ENCODE data around the gene DNAJC21. TPM values are rescaled to one million over a fixed set of nuclear protein-coding genes. Genes with fewer than 3 reads are reported as not detected.
A peak's percentile ranks its signal among the peaks of the same experiment; 100 is the strongest.

Gene DNAJC21
- total RNA-seq, 1 donor from 2014 or later, result 46.2 TPM

GRCh38 chr5:34941936-34942335, 12.6 kb downstream of the DNAJC21 start:
- peaks cover 11% of the 10 kb centered on the region for H3K36me3 Mint-ChIP-seq (ENCODE audit: low read depth)
- H3K4me1 Mint-ChIP-seq, result peaks cover 6% of the 10 kb centered on the region
- TF ChIP-seq, protein P1, sequence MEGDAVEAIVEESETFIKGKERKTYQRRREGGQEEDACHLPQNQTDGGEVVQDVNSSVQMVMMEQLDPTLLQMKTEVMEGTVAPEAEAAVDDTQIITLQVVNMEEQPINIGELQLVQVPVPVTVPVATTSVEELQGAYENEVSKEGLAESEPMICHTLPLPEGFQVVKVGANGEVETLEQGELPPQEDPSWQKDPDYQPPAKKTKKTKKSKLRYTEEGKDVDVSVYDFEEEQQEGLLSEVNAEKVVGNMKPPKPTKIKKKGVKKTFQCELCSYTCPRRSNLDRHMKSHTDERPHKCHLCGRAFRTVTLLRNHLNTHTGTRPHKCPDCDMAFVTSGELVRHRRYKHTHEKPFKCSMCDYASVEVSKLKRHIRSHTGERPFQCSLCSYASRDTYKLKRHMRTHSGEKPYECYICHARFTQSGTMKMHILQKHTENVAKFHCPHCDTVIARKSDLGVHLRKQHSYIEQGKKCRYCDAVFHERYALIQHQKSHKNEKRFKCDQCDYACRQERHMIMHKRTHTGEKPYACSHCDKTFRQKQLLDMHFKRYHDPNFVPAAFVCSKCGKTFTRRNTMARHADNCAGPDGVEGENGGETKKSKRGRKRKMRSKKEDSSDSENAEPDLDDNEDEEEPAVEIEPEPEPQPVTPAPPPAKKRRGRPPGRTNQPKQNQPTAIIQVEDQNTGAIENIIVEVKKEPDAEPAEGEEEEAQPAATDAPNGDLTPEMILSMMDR (conservative IDR thresholded peaks at IDR 0.05), result no peak
- H3K9me3 Mint-ChIP-seq, result no peaks in the 10 kb centered on the region
- H3K27me3 Mint-ChIP-seq (ENCODE audit: low read depth), result no peaks in the 10 kb centered on the region
- DNase-seq (ENCODE audit: low read depth, low spot score), result no peak
- H3K27ac Mint-ChIP-seq (ENCODE audit: unreplicated experiment), result no peak overlapping the region
- H3K4me3 Mint-ChIP-seq, result no peak overlapping the region

DNA sequence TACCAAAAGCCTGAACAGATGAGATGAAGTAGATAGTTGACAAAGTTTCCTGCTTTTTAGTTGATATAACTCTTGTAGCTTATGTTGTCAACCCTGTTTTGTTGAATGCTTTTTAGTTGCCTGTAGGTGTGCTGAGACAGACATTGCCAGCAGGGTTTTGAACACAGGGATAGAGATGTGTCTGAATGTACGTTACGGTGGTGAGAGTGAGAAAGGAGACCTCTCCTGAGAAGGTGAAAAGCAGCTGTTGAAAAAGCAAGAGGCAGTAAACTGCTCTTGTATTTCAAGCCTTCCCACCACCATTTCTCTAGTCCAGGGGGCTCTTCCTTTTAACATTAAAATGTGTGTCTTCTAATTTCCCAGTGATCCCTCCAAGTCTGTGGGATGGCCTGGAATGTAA, 14.7 kb downstream of the DNAJC21 start:
- Mint-ChIP-seq H3K36me3 (ENCODE audit: low read depth) (peaks cover 4% of the 10 kb centered on the region), H3K27me3 (ENCODE audit: low read depth) (no peaks in the 10 kb centered on the region), H3K4me3 (no peak overlapping the region), H3K27ac (ENCODE audit: unreplicated experiment) (no peak overlapping the region), H3K9me3 (no peaks in the 10 kb centered on the region), H3K4me1 (no peaks in the 10 kb centered on the region)
- TF ChIP-seq, protein P1 (conservative IDR thresholded peaks at IDR 0.05), result no peak
- DNase-seq (ENCODE audit: low read depth, low spot score), result no peak

- TF ChIP-seq, protein P1 (conservative IDR thresholded peaks at IDR 0.05), result no peak
- H3K27ac Mint-ChIP-seq (ENCODE audit: unreplicated experiment), result no peak overlapping the region
- peaks cover 3% of the 10 kb centered on the region for H3K36me3 Mint-ChIP-seq (ENCODE audit: low read depth)
- no peaks in the 10 kb centered on the region for H3K4me1 Mint-ChIP-seq
- no peak for DNase-seq (ENCODE audit: low read depth, low spot score)
- no peaks in the 10 kb centered on the region for H3K9me3 Mint-ChIP-seq
- H3K27me3 Mint-ChIP-seq (ENCODE audit: low read depth), result no peaks in the 10 kb centered on the region
- no peak overlapping the region for H3K4me3 Mint-ChIP-seq
Measured at GRCh38 chr5:34944460-34945047, 15.2 kb downstream of the DNAJC21 start.

DNA sequence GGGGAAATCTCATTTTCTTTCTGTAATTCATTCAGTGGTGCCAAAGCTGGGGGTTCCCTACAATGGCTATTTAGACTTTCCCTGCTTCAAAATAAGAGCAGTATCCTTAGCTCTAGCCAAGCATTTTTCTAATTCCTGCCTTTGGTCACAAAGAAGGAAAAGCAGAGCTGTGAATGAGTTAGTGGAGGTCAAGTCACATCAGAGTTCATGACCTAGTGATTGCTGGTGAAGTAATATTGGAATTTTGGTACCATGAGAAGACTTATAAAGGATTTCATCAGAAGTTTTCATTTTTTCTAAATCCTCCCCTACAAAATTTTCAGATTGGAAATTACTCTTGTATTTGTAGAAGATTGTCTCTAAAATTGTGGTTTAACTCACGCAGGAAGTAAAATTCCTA, 28.0 kb downstream of the DNAJC21 start:
- no peaks in the 10 kb centered on the region for H3K9me3 Mint-ChIP-seq
- no peaks in the 10 kb centered on the region for H3K27me3 Mint-ChIP-seq (ENCODE audit: low read depth)
- no peak for DNase-seq (ENCODE audit: low read depth, low spot score)
- peaks cover 15% of the 10 kb centered on the region for H3K36me3 Mint-ChIP-seq (ENCODE audit: low read depth)
- no peaks in the 10 kb centered on the region for H3K4me1 Mint-ChIP-seq
- H3K27ac Mint-ChIP-seq (ENCODE audit: unreplicated experiment), result no peak overlapping the region
- TF ChIP-seq, protein P1 (conservative IDR thresholded peaks at IDR 0.05), result no peak
- no peak overlapping the region for H3K4me3 Mint-ChIP-seq

- Mint-ChIP-seq H3K27ac (ENCODE audit: unreplicated experiment) (no peak overlapping the region), H3K9me3 (no peaks in the 10 kb centered on the region), H3K36me3 (ENCODE audit: low read depth) (peaks cover 13% of the 10 kb centered on the region), H3K27me3 (ENCODE audit: low read depth) (no peaks in the 10 kb centered on the region), H3K4me3 (no peak overlapping the region), H3K4me1 (no peaks in the 10 kb centered on the region)
- TF ChIP-seq, protein P1 (conservative IDR thresholded peaks at IDR 0.05), result peak; percentile 69
- peak; percentile 7 for DNase-seq (ENCODE audit: low read depth, low spot score)
Measured at GRCh38 chr5:34957857-34958690, 28.7 kb downstream of the DNAJC21 start.

All from neural crest cell (in vitro differentiated cells).